Transverse colon (tissue), 4 donors: Measurements from ENCODE around the gene JAKMIP3. TPM values are rescaled to one million over a fixed set of nuclear protein-coding genes. Genes with fewer than 3 reads are reported as not detected.

Experiments used
- DNase-seq: peaks from one replicate; pipeline ENCODE4 v3.0.0-alpha.2; 2019
- H3K27ac ChIP-seq, 4 donors: fragments of 200-600 bp; sonication (generic); 2 replicates each; pipeline ENCODE4 v1.5.1; 2016 to 2018; ENCODE audit warnings: inconsistent platforms in 4 of 4
- H3K27me3 ChIP-seq: fragments of 200-600 bp; sonication (generic); 2 replicates; pipeline ENCODE4 v1.5.1; 2017; ENCODE audit warnings: inconsistent platforms
- H3K36me3 ChIP-seq, 4 donors: fragments of 200-600 bp; sonication (generic); 2 replicates each; pipeline ENCODE4 v1.5.1; 2017 to 2019; ENCODE audit warnings: inconsistent platforms in 4 of 4
- H3K4me1 ChIP-seq, 4 donors: fragments of 200-600 bp; sonication (generic); 2 replicates each; pipeline ENCODE4 v1.5.1; 2017 to 2020; ENCODE audit warnings: inconsistent platforms in 4 of 4
- H3K4me3 ChIP-seq, 4 donors: fragments of 200-600 bp; sonication (generic); 1 replicate in 1 of 4; 2 replicates in 3 of 4; pipeline versions ENCODE4 v1.5.1 to v1.6.1; 2017 to 2019; ENCODE audit warnings: inconsistent platforms in 4 of 4
- H3K9me3 ChIP-seq, 2 donors: fragments of 200-600 bp; sonication (generic); 2 replicates each; pipeline ENCODE4 v1.5.1; 2017 to 2019; ENCODE audit warnings: inconsistent platforms in 2 of 2
- EP300 ChIP-seq: sonication (generic); formaldehyde crosslinking; IDR thresholded peaks from one replicate; pipeline ENCODE4 v1.6.1; 2017; ENCODE audit warnings: antibody characterized with exemption, low read depth
- POLR2A ChIP-seq: fragments of 450-650 bp; IDR thresholded peaks from one replicate; pipeline ENCODE4 v1.6.1; 2016; ENCODE audit warnings: antibody characterized with exemption, mild to moderate bottlenecking, moderate library complexity
- POLR2AphosphoS5 ChIP-seq, 3 donors: sonication (generic); formaldehyde crosslinking; IDR thresholded peaks; one replicate each; pipeline ENCODE4 v1.6.1; 2016; ENCODE audit warnings: antibody characterized with exemption in 3 of 3
- WGBS, 2 donors: methylation state at CpG; one replicate each; pipeline ENCODE4 v1.1.5; 2018; ENCODE audit warnings: low coverage in 1 of 2; 5-methylcytosine and 5-hydroxymethylcytosine counted together
- in situ Hi-C, 4 donors: fragments of 200-750 bp; cut with MboI; loops; one replicate each; pipeline versions ENCODE4 v1.15.0 to v1.15.1; 2017; ENCODE audit warnings: low sequenced_read_pairs in 3 of 4, low pct_ligation_motif_present in 1 of 4, low pct_unique_long_range_greater_than_20kb in 1 of 4
- intact Hi-C: fragments of 100-400 bp; cut with DNase I; formaldehyde crosslinking; loops from one replicate; pipeline ENCODE4 v1.15.1; 2023; ENCODE audit warnings: low total_unique reads
- total RNA-seq, 4 donors: library from RNA; depleted of rRNA; stranded (reverse); fragments of >200 nt; gene quantifications; one replicate each; pipeline ENCODE4 v1.1.0, GENCODE V29; 2016
- TF ChIP-seq, protein P1 (sequence below), 5 experiments: fragments of 200-600 bp in 3 of 5; fragments of 450-650 bp in 2 of 5; sonication (generic) in 3 of 5; IDR thresholded peaks; 1 replicate in 2 of 5; 2 replicates in 3 of 5; pipeline ENCODE4 v1.5.1; 2016 to 2017; ENCODE audit warnings: antibody characterized with exemption in 5 of 5, inconsistent platforms in 3 of 5, mild to moderate bottlenecking in 2 of 5, moderate library complexity in 1 of 5

Gene JAKMIP3
- total RNA-seq, 4 donors from 2014 or later = 0.14 to 1.1 (median 0.28) TPM

DNA sequence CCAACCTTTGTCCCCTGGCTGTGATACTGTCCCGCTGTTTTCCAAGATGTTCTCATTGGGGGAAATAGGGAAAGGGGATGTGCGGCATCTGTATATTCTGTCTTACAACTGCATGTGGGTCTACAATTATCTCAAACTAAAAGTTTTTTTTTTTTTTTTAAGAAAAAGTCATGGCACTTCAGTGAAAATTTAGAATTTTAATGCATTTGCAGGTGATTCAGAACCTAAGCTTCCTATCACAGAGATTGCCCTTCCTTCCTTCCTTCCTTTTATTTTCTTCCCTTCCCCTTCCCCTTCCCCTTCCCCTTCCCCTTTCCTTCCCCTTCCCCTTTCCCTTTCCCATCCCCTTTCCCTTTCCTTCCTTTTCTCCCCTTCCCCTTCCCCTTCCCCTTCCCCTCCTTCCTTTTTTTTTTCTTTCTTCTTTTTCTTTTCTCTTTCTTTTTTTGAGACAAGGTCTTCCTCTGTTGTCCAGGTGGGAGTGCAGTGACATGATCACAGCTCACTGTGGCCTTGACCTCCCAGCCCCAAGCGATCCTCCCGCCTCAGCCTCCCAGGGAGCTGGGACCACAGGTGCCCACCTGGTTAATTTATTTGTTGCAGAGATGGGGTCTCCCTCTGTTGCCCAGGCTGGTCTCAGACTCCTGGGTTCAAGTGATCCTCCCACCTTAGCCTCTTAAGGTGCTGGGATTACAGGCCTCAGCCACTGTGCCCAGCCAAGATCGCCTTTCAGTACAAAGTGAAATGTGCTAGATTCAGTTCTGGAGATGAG lies 32.0 kb downstream of the JAKMIP3 start:
- 67 to 78% methylated on average over 3 to 5 of the region's 5 CpGs for WGBS, 2 donors
- Histone ChIP-seq H3K4me3 (no peak overlapping the region), H3K27me3 (no peaks in the 10 kb centered on the region), H3K9me3 (no peaks in the 10 kb centered on the region), H3K27ac (no peak overlapping the region), H3K4me1 (no peaks in the 10 kb centered on the region), H3K36me3 (no peaks in the 10 kb centered on the region)
- no peak for DNase-seq
- in situ Hi-C loops (no loop called here), intact Hi-C loops (no loop called here)
- TF ChIP-seq EP300 (no peak), POLR2AphosphoS5 (IDR thresholded peaks at IDR 0.05) (no peak), POLR2A (no peak)
- TF ChIP-seq, protein P1, sequence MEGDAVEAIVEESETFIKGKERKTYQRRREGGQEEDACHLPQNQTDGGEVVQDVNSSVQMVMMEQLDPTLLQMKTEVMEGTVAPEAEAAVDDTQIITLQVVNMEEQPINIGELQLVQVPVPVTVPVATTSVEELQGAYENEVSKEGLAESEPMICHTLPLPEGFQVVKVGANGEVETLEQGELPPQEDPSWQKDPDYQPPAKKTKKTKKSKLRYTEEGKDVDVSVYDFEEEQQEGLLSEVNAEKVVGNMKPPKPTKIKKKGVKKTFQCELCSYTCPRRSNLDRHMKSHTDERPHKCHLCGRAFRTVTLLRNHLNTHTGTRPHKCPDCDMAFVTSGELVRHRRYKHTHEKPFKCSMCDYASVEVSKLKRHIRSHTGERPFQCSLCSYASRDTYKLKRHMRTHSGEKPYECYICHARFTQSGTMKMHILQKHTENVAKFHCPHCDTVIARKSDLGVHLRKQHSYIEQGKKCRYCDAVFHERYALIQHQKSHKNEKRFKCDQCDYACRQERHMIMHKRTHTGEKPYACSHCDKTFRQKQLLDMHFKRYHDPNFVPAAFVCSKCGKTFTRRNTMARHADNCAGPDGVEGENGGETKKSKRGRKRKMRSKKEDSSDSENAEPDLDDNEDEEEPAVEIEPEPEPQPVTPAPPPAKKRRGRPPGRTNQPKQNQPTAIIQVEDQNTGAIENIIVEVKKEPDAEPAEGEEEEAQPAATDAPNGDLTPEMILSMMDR (IDR thresholded peaks at IDR 0.05) = no peak

DNA sequence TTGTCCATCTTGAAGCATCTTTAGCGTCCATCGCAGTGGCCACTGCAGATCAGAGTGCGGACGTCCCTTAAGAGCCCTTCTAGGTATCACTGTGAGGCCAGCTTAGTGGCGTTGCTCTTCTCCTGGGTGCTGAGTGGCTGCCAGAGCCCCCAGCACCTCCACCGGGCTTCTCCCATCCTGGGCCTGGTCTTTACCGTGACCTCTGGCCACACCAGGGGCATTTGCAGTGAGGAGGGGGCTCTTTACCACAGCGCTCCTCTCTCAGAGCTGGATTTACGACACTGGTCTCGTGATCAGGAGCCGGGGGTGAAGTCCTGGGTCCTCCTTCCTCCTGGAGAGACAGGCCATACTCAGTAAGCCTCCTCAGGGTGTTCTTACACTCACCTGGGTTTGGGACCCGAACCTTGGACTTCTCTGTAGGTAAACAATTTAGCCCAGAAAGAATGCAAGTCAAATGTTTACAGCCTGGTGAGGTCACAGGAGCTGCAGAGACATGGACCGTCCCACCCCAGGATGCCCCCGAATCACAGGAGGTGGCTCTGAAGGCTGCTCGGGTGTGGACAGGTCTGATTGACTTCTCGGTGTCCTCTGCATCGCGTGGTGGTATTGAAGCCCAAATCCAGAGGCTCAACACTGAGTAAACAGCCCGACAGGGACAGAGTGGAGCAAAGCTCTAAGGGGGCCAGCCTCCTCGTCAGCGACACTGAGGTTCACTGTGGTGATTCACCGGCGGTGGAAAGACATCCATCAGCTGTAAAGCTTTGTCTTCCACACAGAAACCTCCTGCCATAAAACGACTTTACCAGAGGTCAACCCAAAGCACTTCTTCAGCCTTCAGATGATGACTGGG lies 33.0 kb downstream of the JAKMIP3 start:
- intact Hi-C loops = no loop called here
- Histone ChIP-seq H3K4me3 (no peak overlapping the region), H3K27ac (no peak overlapping the region), H3K36me3 (no peaks in the 10 kb centered on the region), H3K9me3 (no peaks in the 10 kb centered on the region), H3K27me3 (no peaks in the 10 kb centered on the region), H3K4me1 (no peaks in the 10 kb centered on the region)
- in situ Hi-C loops = no loop called here
- TF ChIP-seq POLR2A (no peak), POLR2AphosphoS5 (IDR thresholded peaks at IDR 0.05) (no peak), EP300 (no peak)
- TF ChIP-seq, protein P1 (IDR thresholded peaks at IDR 0.05) = no peak
- DNase-seq = no peak
- WGBS, 2 donors = 0 to 54% methylated on average over 2 to 24 of the region's 24 CpGs

DNA sequence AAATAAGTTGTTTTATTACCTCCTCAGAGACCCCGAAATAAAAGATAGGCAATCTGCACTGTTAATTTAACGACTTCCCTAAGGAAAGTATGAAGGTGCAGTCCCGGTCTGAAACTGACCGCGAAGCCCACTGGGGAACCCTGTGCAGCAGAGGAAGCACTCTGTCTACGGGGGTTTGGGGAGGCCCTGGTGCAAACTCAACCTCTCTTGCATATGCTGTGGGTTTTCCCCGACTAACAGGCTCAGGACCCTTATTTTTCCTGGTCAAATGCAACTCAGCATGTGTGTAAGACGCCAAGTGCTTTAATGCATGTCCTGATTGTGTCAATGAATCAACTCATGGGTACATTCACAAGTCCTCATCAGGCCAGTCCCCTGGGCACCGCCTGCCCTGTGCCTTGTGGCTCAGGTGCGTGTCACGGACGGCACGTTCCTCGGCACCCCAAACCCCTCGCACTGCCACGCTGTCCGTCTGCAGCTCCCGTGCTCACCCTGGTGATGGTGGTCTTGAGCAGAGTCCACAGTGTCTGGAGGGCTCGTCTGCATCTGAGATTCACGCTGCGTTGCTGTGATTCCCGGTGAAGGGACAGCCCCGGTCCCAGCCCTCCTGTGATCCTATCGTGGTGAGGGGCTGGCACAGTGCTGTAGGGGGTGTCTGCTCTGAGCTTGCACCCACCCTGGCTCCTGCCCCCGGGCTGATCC lies 33.8 kb downstream of the JAKMIP3 start:
- intact Hi-C loops = no loop called here
- no peak for DNase-seq
- in situ Hi-C loops = no loop called here
- TF ChIP-seq EP300 = no peak
- Histone ChIP-seq H3K4me3 (no peak overlapping the region), H3K9me3 (no peaks in the 10 kb centered on the region), H3K4me1 (no peaks in the 10 kb centered on the region), H3K27ac (no peak overlapping the region), H3K27me3 (no peaks in the 10 kb centered on the region), H3K36me3 (no peaks in the 10 kb centered on the region)
- WGBS, 2 donors = 74 to 88% methylated on average over 5 to 24 of the region's 25 CpGs

DNA sequence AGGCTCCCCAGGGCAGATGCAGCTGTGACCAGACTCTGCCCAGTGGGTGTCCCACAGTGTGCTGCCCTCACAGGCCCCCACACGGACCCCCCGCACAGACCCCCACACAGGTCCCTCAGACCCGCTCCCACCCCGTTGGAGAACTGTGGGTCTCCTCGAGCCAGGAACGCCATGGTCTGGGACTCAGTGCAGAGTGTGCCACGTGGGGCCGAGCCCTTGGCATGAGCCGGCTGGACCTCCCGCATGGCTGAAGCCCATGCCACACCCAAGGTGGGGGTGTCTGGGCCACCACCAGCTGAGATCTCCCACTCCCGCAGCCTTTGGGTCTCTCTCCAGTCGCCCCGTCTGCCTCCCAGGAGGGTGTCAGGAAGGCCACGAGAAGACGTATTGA lies 34.3 kb downstream of the JAKMIP3 start:
- no peak overlapping the region for H3K27ac ChIP-seq
- no peak overlapping the region for H3K4me3 ChIP-seq
- no peaks in the 10 kb centered on the region for H3K9me3 ChIP-seq
- DNase-seq = no peak
- no peak for TF ChIP-seq POLR2AphosphoS5 (IDR thresholded peaks at IDR 0.05)
- TF ChIP-seq POLR2A = no peak
- no peak for TF ChIP-seq EP300
- TF ChIP-seq, protein P1 (IDR thresholded peaks at IDR 0.05) = no peak
- in situ Hi-C loops (no loop called here), intact Hi-C loops (no loop called here)
- no peaks in the 10 kb centered on the region for H3K36me3 ChIP-seq
- no peaks in the 10 kb centered on the region for H3K4me1 ChIP-seq
- WGBS, 2 donors = 88% methylated on average over 9 of the region's 15 CpGs; no CpG with 5 or more reads in 1 of the 2 donors
- no peaks in the 10 kb centered on the region for H3K27me3 ChIP-seq
